Measurements from ENCODE around the gene NT5C1A.
A peak's percentile ranks its signal among the peaks of the same experiment; 100 is the strongest.

The NT5C1A gene

GRCh38 chr1:39635205-39635870 lies 36.6 kb downstream of the NT5C1A start:
- peak; percentile 45 to 83 for DNase-seq

GRCh38 chr1:39633422-39633821 lies 38.5 kb downstream of the NT5C1A start:
- no peak for DNase-seq

DNA sequence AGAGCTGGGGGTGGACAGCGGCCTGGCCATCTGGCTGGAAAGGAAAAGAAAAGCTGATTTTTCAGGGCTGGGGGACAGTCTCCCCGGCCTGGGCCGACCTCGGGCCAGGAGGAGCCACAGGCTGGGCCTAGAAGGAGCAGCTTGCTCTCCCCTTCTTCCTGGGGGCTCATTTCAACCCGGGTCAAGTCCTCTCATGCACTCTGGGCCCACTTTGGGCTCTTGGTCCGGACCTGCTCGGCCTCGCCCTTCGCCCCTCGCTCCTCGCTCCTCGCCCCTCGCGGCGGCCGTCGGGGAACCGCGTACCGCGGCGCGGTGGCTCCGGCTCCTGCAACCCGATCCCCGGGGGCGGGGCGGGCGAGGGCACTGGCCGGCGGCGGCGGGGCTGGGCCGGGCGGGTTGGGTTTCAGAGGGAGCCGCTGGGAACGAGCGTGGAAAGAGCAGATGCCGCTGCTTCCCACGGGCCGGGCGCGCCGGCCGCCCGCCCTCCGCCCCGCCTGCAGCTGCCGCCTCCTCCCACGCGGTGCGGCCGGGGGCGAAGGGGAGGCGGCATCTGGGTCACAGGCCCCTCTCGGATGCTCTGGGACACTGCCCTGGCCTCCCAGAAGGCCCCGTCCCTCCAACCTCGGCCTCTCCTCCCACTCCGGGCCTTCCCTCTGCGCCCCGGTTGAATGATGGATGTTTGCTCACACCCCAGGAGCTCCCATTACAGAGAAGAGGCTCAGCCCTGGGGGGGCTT lies 39.1 kb downstream of the NT5C1A start:
- DNase-seq, result peak in 1 of 2 experiments; percentile 26

GRCh38 chr1:39632323-39632681 lies 39.6 kb downstream of the NT5C1A start:
- DNase-seq, result no peak

GRCh38 chr1:39631361-39632322 lies 40.3 kb downstream of the NT5C1A start:
- no peak for DNase-seq

GRCh38 chr1:39628807-39629350 lies 43.0 kb downstream of the NT5C1A start:
- no peak for DNase-seq

DNA sequence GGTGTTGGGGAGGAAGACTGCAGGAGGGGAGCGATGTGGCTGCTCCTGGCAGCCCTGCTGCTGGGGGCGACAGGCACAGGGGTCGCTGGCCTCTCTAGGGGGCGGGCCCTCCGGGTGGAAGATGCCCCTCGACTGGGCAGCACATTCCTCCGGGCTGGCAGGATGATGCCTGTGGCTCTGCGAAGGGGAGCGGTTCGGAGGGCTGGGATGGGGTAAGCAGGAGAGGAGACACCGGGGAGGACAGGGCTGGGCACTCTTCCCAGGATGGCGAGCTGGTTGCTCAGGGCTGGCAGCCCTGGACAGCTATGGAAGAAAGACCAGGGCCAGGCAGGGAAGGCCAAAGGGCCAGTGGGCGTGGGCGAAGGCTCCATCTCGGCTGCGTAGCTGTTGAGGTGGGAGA lies 45.3 kb downstream of the NT5C1A start:
- no peak for DNase-seq

DNA sequence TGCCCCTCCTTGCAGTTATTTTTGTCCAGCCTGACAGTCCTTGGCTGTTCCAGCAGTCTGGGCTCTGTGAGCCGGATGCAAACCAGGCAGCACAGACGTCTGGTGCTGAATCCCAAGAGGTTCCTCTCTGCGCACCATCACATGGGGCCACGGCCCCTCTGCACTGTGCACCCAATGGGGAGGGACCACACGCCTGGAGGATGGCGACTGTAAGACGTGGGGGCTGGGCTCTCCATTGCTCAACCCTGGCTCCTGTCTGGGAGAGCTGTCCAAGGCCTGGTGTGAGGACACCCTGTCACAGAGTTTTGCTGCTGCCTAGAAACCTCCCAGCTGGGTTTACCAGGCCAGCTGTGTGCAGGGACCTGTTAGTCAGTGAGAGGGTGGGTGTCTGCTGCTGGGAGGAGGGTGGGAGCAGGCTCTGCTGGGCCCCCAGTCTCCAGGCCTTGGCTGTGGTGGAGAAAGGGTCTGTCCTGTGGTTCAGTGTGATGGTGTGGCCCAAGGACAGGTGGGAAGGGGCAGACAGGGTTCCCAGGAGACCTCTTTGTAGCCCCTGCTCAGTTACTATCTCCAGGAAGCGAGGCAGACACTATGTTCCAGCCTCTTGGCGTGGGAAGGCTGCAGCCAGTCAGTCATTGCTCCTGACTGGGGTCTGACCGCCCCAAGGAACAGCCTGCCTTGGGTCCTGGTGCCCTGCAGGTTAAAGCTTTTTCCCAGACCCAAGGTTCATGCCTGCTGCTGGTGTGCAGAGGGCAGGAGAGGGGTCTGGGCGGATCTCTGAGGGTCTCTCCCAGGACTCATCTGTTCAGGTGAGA lies 46.2 kb downstream of the NT5C1A start:
- no peak for DNase-seq

DNA sequence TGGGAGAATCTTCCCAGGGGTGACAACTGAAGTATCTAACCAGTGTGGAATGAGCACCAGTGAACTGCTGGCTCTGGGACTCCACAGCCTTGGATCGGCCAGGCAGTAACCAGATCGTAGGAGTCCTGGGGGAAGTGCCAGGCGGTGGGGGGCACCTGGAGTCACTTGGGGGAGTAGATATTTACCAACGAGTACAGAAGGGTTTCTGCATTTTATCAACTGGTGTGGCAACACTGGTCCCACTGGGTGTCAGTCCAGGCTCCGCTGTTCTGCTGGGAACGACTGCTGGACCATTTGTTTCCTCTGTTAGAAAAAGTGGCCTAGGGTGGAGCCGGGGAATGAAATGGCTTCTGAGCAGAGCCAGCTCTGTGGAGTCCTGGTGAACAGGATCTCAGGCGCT lies 46.9 kb downstream of the NT5C1A start:
- no peak for DNase-seq

DNA sequence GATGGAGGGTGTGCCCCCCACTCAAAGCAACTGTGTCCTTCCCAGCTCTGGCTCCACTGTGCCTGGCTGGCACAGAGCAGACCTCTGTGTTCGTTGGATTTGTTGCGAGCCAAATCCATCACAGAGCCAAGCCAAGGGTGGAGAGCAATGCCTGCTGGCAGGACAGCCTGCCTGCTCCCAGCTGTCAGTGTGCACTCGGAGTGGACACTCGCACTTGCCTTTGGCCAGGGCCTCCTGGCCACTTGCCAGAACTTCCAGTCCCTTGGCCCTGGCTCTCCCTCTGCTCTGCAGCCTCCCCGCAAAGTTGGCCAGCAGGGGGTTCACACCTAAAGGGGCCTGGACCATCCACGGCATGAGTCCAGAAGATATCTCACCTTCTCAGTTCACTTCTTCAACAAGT lies 48.9 kb downstream of the NT5C1A start:
- no peak for DNase-seq

DNA sequence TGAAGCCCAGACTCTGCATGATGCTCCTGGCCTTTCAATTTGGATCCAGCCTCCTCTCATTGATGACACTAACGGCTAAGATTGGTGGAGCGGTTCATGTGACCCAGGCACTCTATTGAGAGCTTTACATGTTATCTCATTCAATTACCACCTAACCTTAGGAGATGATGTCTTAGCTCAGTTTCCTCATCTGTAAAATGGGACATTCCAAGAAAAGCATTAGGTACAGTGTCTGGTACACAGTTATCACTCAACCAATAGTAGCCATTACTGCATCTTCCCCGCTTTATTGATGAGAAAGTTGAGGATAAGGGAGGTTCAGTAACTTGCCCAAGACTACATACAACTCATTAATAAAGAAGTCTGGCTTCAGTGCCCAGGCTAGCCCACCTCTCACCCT lies 49.5 kb downstream of the NT5C1A start:
- DNase-seq, result no peak

GRCh38 chr1:39620659-39621165 lies 51.2 kb downstream of the NT5C1A start:
- no peak for DNase-seq

- no peak for DNase-seq
Measured at GRCh38 chr1:39617488-39618049, 54.3 kb downstream of the NT5C1A start.

DNA sequence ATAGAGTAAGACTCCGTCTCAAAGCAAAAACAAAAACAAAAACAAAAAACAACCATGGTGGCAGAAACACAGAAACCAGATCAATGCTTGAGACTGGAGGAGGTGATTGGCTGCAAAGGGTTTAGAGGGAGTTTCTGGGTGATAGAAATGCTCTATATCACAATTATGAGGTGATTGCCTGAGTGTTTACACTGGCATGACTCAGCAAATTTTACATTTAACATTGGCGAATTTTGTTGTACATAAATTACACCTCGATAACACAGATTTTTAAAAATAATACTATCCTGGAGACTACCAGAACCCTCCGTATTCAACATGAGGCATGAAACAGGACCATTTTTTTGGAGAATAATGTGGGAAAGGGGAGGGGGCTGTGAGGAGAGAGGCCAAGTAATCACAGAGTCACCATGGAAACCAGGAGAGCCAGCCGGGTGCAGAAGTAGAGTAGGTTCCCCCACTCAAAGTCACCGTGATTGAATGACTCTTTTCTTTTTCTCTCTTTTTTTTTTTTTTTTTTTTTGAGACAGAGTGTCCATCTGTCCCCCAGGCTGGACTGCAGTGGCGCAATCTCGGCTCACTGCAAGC lies 56.7 kb downstream of the NT5C1A start:
- DNase-seq, result peak in 1 of 2 experiments; percentile 3

- no peak for DNase-seq
Measured at GRCh38 chr1:39614488-39614887, 57.4 kb downstream of the NT5C1A start.

DNA sequence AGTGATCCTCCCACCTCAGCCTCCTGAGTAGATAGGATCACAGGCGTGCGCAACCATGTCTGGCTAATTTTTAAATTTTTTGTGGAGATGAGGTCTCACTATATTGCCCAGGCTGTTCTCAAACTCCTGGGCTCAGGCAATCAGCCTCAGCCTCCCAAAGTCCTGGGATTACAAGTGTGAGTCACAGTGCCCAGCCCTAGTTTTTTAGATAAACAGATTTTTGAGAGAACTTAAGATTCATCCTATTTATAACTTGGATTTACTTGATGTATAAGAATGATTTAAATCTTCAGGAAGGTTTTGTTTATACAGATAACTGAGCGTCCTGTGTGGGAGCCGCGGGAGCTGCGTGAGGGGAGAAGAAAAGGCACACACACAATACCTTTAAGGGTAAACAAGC lies 58.7 kb downstream of the NT5C1A start:
- DNase-seq, result no peak

GRCh38 chr1:39609618-39610331 lies 62.1 kb downstream of the NT5C1A start:
- DNase-seq, result no peak

All from NCI-H524 (cell line).